ENCODE results near the gene KCNJ11.

The KCNJ11 gene

DNA sequence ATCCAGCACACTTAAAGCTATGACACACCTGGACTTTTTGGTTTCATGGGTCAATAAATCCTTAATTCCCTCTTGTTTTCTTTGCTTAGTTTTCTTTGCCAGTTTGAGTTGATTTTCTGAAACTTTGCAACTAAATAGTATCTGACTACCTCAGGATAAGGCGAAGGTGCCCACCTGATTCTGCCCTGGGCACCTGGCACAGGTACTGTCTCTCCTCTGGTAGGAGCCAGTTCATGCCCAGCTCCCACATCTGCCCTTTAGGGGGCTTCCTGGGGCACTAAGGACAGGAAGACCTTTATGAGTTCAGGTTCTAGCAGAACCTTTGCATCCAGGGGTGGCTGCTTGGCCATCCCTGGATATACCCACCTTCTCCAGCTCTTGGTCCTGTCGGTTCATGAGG, 19.6 kb upstream of the KCNJ11 start:
- no peak for DNase-seq

DNA sequence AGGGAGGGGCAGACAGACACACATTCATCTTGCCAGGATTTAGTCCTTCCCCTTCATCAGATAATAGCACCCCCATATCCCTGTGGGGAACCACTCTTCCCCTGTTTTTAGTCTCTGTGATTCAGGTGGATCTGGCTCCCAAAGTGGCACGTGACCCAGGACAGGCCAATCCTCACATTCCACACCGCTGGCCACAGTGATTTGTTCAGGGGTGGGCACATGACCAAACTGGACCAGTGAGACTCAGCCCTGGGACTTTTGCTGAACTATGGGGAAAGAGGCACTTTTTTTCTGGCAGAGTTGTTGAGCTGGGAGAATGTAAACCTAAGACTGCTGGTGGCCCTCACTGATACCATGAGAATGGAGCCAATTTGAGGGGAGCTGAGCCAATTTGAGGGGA, 19.1 kb upstream of the KCNJ11 start:
- no peak for DNase-seq

DNA sequence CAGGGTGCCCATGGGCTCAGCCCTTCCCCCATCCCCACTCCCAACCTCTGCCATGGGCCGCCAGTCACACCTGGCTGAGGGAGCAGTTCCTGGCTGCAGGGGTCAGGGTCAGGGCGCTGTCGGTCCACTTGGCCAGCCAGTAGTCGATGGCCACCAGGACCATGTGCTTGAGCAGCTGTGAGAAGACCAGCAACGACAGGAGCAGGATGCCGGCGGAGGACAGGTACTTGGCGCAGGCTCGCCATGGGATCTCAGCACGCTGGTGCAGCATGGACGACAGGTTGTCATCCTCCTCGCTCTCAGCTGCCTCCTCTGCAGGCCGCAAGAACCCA, 18.3 kb upstream of the KCNJ11 start:
- no peak for DNase-seq

DNA sequence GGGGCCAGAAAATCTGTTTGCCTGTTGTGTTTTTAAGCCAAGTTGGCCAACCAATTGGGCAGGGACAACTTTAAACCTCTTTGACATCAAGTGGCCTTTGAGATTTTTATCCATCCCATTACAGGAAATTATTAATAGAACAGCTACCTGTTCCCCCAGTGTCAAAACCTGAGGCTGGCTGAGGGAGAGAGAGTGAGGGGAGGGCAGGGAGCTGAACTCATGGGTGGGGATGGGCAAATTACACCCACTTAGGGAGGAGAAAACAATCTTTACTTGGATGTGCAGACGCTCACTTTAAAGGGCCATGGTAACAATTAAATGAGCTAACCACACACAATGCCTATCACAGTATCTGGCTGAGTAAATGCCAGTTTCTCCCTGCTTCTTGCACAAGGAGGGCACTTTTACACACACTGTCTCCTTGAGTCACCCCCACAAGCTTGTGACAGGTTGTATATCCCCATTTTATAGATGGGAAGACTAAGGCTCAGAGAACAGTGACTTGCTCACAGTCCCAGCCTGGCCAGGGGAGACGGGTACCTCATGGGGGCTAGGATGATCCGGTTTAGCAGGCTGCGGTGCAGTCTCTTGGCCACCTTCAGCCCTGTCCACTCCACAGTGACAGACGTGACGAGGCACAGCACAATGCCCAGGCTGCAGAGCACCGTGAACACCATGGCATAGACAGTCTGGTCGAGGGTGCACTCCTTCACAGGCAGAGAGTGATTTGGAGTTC, 17.8 kb upstream of the KCNJ11 start:
- peak; percentile 31 for DNase-seq

DNA sequence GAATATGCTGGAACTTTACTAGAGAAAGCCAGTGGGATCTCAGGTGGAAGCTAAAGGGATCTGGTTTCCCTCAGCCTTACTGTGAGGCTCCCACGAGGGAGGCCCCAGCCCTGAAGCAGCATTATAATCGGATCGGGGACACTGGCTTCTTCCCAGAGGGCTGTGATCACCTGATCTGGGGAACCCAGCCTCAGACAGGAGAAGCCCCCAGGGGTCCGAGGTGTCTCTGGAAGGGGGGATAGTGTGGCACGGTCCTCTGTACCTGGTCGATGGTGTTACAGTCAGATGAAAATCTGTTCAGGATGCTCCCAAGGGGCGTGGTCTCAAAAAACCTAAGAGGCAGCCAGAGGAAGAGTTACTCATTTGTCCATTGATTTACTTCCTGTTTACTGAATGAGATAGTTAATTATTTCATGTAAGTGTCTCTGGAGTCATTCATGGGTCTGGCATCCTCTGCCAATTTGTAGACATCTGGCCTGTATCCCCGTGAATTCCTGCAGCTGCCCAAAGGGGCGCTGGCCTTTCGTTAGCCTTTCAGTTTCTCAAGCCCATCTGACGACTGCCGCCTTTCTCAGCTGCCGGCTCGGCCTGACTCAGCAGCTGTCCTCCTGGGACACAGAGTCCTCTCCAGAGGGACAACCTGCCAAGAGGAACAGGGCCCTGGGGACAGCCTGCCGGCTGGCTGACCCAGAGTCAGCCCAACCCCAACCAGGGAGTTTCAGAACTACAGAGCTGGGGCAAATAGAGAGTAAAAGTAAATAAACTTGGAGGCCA, 17.0 kb upstream of the KCNJ11 start:
- no peak for DNase-seq

DNA sequence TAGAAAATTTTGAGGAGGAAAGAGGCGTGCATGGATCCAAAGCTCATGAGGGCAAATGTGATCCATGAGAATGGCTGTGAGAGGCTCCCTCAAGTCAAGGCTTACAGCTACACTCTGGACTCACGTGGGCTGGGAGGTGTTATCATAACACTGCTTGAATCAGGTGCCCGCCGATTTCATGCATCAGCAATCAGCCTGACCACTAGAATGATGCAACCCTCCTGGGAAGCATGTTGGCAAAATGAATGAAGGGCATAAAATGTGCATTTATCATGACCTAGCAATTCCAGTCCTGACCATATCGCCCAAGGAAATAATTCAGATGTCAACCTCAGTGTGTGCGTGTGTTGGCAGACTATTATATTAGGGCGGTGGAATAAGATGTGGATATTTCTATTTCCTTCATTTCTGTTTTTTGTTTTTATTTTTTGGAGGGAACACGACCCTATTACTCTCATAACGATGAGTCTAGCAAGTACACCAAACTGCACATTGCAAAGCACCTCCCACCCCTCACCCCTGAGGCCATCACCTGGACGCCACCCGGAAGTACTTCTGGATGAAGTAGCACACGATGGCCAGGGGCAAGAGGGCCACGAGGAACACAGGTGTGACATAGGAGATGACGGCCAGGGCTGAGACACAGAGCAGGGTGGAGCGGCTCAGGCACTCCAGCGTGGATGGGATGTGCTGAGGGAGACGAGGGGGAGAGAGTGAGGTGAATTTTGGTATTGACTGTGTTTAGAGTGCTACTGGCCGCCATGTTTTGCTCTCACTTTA, 15.7 kb upstream of the KCNJ11 start:
- DNase-seq: peak; percentile 27

DNA sequence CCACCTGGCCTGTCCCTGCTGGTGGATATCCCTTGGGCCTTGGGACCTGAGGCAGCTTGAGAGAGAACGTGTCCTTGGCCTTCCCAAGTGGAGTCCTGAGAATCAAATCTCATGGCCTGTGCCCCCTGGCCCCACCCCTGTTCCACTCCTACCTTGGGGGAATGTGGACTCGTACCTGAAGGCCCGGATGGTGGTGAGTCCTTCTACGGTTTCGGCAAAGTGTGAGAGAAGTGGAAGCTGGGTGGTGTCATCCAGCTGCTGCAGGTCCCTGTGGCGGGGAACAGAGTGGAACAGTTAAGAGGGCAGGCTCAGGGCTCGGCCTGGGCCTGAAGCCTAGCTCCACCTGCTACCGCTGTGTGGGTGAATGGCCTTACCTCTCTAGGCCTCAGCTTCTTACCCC, 14.0 kb upstream of the KCNJ11 start:
- DNase-seq: no peak

DNA sequence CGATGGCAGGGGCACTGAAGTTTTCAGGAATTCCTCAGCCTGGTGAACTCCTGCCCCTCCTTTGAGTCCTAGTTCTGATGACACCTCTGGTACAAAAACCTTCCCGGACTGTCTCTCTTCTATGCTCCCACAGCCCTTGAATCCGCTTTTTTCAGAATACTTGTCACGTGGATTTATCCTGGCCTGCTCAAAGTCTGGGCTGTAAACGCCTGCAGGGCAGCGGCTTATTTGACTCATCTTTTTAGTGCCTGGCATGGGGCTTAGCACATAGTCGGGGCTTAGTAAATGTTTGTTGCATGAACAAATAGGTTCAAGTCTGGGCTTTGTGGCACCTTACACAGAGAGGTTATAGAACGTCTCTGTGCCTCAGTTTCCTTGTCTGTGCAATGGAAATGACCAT, 13.4 kb upstream of the KCNJ11 start:
- DNase-seq: no peak

DNA sequence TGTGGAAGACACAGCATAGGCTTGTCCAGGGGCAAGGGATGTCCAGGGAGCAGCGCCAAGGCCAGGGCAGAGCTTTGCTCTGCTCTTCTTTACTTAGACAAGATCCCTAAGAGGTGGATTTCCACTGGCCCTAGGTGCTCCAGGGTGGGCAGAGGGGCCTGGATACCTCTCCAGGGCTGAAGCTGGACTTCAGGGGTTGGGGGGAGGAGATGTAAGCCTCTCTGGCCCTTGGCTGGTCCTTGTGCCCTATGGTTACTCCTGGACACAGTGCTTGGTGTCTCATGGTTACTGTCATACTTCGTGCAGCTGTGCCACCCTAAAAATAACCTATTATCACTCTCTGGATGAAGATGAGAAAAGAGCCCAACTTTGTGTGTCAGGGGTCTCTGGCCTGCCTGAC, 12.9 kb upstream of the KCNJ11 start:
- no peak for DNase-seq

DNA sequence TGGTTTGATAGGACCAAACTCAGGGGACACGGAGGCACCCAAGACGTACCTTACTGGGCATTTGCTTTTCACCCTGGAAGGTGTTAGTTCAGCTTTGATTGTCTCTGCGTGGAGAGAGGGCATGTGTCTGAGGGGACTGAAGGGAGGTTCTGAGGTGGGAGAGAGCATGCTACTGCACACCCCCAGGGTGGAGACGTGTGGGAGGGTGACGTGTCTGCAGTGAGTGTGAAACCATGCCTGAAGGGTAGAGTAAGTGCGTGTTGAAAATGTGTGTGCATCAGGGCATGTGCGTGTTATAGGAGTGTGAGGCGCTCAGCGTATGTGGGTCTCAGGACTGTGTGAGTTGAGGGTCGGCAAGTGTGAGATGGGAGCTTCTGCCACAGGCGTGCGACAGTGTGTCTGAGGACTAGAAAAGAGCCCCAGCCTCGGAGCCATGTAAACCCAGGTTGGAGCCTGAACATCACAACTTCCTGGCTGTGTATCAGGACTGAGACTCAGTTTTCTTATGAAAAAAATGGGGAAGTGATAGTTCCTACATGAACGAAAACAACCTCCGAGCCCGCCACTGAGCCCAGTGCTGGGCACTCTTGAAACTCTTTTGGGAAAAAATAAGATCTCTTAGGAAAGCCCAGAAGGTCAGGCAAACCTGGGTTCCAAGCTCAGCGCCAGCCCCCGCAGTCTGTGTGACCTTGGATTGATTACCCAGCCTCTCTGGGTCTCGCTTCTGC, 11.8 kb upstream of the KCNJ11 start:
- no peak for DNase-seq

DNA sequence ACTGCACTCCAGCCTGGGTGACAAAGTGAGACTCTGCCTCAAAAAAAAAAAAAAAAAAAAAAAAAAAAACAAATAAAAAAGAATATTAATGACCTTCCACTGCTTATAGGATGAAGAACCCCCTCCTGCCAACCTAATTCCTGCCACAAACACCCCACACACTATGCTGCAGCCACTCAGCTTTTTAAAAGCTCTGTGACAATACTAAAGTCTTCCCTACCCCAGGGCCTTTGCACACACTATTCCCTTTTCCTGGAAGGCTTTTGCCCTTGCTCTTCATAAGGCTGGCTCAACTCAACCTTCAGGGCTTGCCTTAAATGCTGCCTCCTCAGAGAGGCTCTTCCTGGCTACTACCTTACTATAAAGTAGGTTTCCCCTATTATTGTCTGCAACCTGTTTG, 10.8 kb upstream of the KCNJ11 start:
- DNase-seq: no peak

DNA sequence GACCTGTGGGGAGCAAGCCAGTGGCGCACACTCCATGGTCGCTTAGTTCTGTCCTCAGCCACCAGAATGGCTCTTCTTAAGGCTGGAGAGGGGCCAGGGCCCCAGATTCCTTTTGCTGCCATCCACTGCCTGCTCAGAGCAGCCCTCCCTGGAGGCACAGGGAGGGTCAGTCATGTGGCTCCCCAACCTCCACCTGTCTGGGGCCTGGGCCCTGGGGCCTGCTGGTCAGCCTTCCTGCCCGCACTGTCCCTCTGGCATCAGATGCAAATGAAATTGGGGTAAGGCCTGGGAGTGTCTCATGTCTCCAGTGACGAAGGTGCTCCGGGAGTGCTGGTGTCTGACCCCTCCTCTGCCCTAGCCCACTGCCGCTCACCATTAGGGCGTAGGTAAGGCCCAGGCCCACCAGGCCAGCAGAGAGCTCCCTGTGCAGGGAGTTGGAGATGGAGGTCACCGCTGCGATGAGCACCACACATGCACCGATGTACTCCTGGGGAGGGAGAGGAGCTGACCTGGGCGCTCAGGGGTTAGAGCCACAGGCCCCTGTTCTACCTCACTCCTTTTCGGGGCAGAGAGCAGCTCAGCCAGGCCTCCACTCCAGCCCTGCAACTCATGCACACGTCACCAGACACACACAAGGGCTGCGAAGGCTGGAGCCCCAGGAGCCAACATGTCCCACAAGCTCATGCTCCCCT, 9.0 kb upstream of the KCNJ11 start:
- no peak for DNase-seq

DNA sequence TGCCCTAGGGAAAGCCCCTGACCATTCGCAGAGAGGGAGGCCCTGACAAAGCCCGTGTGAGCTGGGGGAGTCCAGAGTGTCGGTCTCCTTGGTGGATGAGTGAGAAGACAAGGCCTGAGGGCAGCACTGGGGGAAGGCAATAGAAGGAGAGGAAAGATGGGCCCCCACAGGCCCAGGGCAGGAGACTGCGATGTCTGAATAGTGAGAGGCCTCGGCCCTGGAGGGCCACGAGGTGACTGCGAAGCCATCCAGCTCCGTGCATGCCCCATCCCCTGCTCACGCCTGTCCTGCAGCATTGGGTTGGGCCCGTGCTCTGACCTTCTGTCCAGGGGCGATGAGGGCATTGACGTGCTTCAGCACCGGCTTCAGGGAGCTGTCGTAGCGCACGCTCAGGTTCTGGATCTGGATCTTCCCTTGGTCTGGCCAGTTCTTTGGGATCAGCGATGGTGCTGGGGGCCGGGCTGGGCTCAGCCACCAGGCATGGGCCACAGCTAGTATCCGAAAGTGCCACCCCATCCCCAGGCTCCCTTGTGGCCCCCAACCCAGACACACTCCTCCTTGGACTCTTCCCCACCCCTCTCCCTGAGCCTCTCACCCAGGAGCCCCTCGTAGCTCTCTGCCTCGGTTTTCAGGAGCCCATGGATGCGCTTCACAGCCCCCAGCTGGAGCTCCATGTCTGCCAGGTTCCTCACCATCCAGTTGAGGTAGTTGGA, 8.3 kb upstream of the KCNJ11 start:
- no peak for DNase-seq

DNA sequence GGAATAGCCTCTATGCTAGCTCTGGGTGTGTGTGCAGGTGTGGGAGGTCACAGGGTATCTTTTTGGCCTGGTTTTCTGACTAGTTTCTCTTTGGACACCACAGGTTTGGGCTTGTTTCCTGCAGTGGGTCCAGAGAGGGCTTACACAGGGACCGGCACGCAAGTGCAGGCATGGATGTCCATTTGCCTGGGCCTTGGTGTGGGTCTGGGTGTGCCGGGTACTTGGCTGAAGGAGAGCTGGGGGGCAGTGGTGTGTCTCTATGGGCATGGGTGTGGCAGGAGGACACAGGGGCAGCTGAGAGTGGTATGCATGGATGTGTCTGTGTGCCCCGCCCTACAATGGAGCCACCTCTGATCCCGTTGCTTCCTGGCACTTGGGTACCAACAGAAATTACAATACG, 7.5 kb upstream of the KCNJ11 start:
- DNase-seq: no peak

DNA sequence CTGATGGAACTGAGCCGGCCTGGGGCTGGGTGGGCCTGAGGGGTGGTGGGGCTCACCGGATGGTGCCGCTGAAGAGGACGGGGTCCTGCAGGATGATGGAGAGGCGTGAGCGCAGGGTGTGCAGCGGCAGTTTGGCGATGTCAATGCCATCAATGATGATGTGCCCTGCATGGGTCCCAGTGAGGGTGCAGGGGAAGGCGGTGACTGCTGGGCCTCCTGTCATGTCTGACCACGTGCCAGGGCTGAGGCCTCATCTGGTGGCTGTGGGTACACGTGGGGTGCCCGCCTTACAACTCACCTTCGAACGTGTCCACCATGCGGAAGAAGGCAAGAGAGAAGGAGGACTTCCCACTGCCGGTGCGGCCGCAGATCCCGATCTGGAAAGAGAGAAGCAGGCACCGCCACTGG, 7.1 kb upstream of the KCNJ11 start:
- no peak for DNase-seq

DNA sequence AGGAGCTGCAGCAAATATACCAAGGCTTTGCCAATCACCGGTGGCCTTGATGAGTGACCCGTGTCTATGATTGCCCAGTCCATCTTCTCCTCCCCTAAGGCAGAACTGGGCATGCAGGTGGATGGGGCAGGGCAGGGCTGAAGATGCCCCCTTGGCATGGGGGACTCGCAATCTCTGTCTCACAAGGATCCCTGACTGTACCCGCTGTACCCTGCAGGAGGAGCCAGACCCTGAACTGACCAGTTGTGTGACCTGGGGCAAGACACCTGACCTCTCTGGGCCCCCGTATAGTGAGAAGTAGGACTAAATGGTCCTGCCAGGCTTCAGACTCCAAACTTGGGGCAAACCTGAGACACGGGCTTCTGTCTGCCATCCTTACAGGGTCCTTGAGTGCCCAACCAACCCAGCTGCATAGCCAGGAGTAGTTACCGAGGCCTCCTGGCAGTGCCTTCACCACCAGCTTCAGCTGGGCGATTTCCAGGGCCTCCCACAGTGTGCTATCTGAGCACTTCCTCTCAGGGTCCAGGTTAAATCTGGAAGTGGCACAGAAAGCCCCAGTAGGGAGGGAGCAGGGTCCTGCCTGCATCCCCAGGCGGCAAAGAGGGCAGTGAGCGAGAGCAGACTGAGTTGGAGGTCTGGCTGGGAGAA, 6.4 kb upstream of the KCNJ11 start:
- DNase-seq: no peak

DNA sequence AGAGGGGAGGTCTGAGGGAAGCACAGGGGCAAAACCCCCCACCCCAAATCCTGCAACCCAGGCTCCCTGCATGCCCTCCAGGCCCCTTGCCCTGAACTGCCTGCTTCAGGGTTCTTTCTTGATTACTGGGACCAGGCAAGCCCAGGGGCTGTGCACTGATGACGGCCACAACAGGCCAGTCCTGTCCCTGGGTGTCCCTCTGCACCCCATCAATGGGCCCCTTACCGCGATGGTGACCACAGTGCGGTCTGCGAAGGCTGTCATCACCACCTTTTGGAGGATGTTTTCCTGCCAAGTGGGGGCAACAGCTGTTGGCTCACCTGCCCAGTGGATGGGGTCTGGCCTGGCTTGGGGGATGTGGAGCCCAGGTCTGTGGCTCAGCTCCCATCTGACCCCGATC, 5.0 kb upstream of the KCNJ11 start:
- DNase-seq: no peak

DNA sequence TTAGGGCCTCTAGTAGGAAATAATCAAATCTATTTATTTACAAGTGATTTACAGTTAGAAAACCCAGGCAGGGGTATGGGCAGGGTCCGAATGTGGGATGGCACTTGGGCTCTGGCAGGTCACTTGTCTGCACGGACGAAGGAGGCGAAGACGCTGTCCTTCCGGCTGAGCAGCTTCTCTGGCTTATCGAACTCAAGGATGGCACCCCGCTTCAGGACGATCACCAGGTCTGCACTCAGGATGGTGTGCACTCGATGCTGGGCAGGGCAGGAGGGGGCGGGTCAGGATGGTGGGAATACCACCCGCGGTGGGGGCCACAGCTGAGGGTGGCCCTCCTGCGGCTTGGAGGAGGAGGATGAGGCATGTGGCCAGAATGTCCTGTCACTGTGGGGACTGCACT, 4.4 kb upstream of the KCNJ11 start:
- no peak for DNase-seq

DNA sequence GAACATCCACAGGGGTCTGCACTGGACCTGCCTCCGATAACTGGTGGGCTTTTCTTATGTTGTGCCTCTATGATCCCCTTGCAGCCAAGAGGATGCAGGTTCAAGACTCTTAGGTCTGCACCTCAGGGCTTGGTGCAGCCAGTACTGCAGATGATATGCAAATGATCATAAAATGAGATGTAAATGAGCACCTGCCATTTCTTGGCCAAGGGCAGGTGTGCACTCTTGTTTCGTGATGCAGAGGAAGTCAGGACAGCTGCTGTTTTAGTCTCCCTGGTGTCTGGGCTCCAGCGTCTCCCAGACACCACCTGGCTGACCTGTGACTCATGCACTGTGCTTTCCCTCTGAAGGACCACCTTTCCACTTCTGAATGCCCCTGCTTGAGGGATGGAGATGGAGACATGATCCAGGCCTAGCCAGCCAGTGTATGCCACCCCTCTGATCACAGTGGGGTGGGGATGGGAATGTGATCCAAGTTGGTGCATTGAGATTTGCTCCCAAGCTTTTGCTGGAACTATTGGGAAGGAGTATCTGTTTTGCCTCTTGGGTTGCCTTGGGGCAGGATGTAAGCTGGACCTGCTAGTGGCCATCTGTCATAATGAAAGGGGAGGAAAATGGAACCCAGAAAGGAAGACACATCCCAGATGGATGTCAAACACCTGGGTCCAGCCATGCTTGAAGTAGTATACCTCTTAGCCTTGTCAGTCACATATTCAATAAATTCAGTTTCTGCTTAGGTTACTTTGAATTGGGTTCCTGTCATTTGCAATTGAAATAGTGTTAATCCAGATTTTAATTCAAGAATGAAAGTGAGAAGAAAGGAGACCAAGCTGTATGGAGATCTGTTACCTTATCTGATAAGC, 3.3 kb upstream of the KCNJ11 start:
- peak; percentile 79 for DNase-seq

DNA sequence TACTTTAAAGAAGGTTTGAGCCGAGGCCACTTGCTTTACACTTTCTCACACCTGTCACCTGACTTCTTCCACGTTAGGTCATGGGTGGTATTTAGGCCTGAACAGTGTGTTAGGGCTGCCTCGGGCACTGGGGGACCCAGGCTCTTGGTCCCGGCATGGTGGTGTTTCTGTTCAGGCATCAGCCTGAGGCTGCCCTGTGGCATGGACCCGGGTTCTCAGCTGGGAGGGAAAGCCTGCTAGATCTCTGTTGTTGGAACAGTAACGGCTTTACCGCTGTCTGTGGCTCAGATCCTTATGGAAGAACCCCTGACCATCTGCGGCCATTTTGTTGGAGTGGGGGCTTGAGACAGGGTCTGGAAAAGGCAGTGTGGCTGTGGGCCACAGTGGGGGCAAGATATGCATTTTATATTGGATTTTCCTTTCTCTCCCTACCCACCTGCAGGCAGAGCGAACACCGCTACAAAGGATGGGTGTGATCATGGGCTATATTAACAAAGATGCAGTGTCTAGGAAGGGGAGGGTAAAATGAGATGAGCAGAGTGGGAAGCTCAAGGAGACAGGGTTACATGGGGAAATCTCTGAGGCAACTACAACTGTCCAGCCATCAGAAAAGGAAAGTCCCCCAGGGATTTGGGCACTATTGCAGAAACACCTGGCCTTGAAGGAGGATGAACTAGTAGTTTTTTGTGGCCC, 1.6 kb upstream of the KCNJ11 start:
- DNase-seq: peak; percentile 81
